Ishikawa (cell line): ENCODE measurements around the gene HECTD4.

Source experiments
- CEBPB ChIP-seq: IDR thresholded peaks from 2 replicates; pipeline ENCODE4 v1.6.1; 2012
- CREB1 ChIP-seq: IDR thresholded peaks from 2 replicates; pipeline ENCODE4 v1.6.1; 2012; ENCODE audit warnings: low read depth
- EGR1 ChIP-seq: IDR thresholded peaks from 2 replicates; pipeline ENCODE4 v1.6.1; 2012
- EP300 ChIP-seq: IDR thresholded peaks from 2 replicates; pipeline ENCODE4 v1.6.1; 2012; ENCODE audit warnings: borderline replicate concordance
- FOXM1 ChIP-seq: IDR thresholded peaks from 2 replicates; pipeline ENCODE4 v1.6.1; 2012; ENCODE audit warnings: low read depth, borderline replicate concordance
- MAX ChIP-seq: IDR thresholded peaks from 2 replicates; pipeline ENCODE4 v1.6.1; 2012
- NFIC ChIP-seq: IDR thresholded peaks from 2 replicates; pipeline ENCODE4 v1.6.1; 2012
- RAD21 ChIP-seq: IDR thresholded peaks from 2 replicates; pipeline ENCODE4 v1.6.1; 2012; ENCODE audit warnings: low read depth
- REST ChIP-seq: IDR thresholded peaks from 2 replicates; pipeline ENCODE4 v1.6.1; 2012; ENCODE audit warnings: low read depth, mild to moderate bottlenecking
- TAF1 ChIP-seq: IDR thresholded peaks from 2 replicates; pipeline ENCODE4 v1.6.1; 2012; ENCODE audit warnings: low read depth, mild to moderate bottlenecking
- TCF12 ChIP-seq: IDR thresholded peaks from 2 replicates; pipeline ENCODE4 v1.6.1; 2012; ENCODE audit warnings: low read depth
- TEAD4 ChIP-seq: IDR thresholded peaks from 2 replicates; pipeline ENCODE4 v1.6.1; 2012
- USF1 ChIP-seq: IDR thresholded peaks from 2 replicates; pipeline ENCODE4 v1.6.1; 2012
- YY1 ChIP-seq: IDR thresholded peaks from 2 replicates; pipeline ENCODE4 v1.6.1; 2012; ENCODE audit warnings: low read depth
- ZBTB7A ChIP-seq: IDR thresholded peaks from 2 replicates; pipeline ENCODE4 v1.6.1; 2012; ENCODE audit warnings: low read depth

HECTD4 gene

GRCh38 chr12:112333019-112333418 lies 49.2 kb downstream of the HECTD4 start:
- no peak for TF ChIP-seq CEBPB

- TF ChIP-seq CEBPB (no peak), REST (no peak)
Observed at GRCh38 chr12:112331886-112332285, 50.3 kb downstream of the HECTD4 start.

GRCh38 chr12:112330706-112331105 lies 51.5 kb downstream of the HECTD4 start:
- TF ChIP-seq CREB1, result no peak
- TF ChIP-seq EP300, result no peak
- no peak for TF ChIP-seq RAD21

GRCh38 chr12:112328456-112329124 lies 53.6 kb downstream of the HECTD4 start:
- no peak for TF ChIP-seq RAD21
- no peak for TF ChIP-seq TAF1
- no peak for TF ChIP-seq CEBPB
- TF ChIP-seq CREB1, result no peak
- TF ChIP-seq TCF12, result no peak
- no peak for TF ChIP-seq EGR1
- TF ChIP-seq TEAD4, result no peak
- TF ChIP-seq FOXM1, result no peak
- no peak for TF ChIP-seq MAX
- no peak for TF ChIP-seq REST
- TF ChIP-seq YY1, result no peak
- TF ChIP-seq ZBTB7A, result no peak
- TF ChIP-seq EP300, result no peak
- no peak for TF ChIP-seq USF1
- TF ChIP-seq NFIC, result no peak

GRCh38 chr12:112327209-112327938 lies 54.9 kb downstream of the HECTD4 start:
- no peak for TF ChIP-seq YY1
- no peak for TF ChIP-seq NFIC
- no peak for TF ChIP-seq EP300
- TF ChIP-seq MAX, result no peak
- no peak for TF ChIP-seq CEBPB
- no peak for TF ChIP-seq USF1
- no peak for TF ChIP-seq TCF12
- TF ChIP-seq ZBTB7A, result no peak
- TF ChIP-seq TEAD4, result no peak
- TF ChIP-seq EGR1, result no peak
- no peak for TF ChIP-seq REST
- no peak for TF ChIP-seq RAD21
- TF ChIP-seq FOXM1, result no peak
